GM12878 (cell line): ENCODE data around the gene TMEM191C. TPM values are rescaled to one million over a fixed set of nuclear protein-coding genes. Genes with fewer than 3 reads are reported as not detected.

ENCODE experiments used
- ATAC-seq: fragments of 200-7000 bp; cut with Tn5 transposase; 3 replicates; pipeline ENCODE4 v1.9.1; 2020; ENCODE audit warnings: mild to moderate bottlenecking, moderate library complexity
- BruUV-seq: library from RNA; stranded (reverse); fragments of 400-500 nt; replicated peaks from 2 replicates; lab custom pipeline; 2021; lab: Mats Ljungman, UMichigan
- CTCF ChIA-PET: fragments of 300-600 bp; sonication (Branson Sonifier 250); formaldehyde crosslinking; extraction: SDS; loops from one replicate; lab custom pipeline; 2021; ENCODE audit warnings: inconsistent platforms; lab: Yijun Ruan, JAX
- POLR2A ChIA-PET: fragments of 350-600 bp; formaldehyde crosslinking; extraction: SDS; loops from one replicate; lab custom pipeline; 2021; ENCODE audit warnings: inconsistent platforms; lab: Charles Lee
- RAD21 ChIA-PET: fragments of 300-600 bp; sonication (Branson Sonifier 250); formaldehyde crosslinking; loops from one replicate; lab custom pipeline; 2023; ENCODE audit warnings: antibody characterized with exemption; ENCODE audit not compliant: unreplicated experiment; lab: Charles Lee
- SMC1A ChIA-PET: fragments of 300-600 bp; sonication (Branson Sonifier 250); formaldehyde crosslinking; loops from one replicate; lab custom pipeline; 2023; ENCODE audit not compliant: unreplicated experiment, uncharacterized antibody; lab: Charles Lee
- DNase-seq: peaks from one replicate; pipeline ENCODE4 v3.0.0-alpha.2; 2011; ENCODE audit warnings: low read depth, low spot score
- FAIRE-seq: peaks from 3 replicates; lab custom pipeline; 2011; peaks lifted over from hg19 to GRCh38; lab: Jason Lieb, UNC
- H2AFZ ChIP-seq: 2 replicates; pipeline ENCODE4 v1.6.0; 2011; ENCODE audit warnings: low read depth, low read length, control low read depth; ENCODE audit not compliant: control insufficient read depth
- H3K27ac ChIP-seq: 2 replicates; pipeline ENCODE4 v1.5.1; 2011; ENCODE audit warnings: control low read depth; ENCODE audit not compliant: control insufficient read depth, insufficient read depth
- H3K27me3 ChIP-seq, 2 experiments: replicated peaks in 1 of 2; 2 replicates each; pipeline versions ENCODE4 v1.6.0 to v1.6.1; 2011; ENCODE audit warnings: low read length in 1 of 2; ENCODE audit not compliant: control insufficient read depth in 2 of 2, insufficient read depth in 2 of 2
- H3K36me3 ChIP-seq, 2 experiments: 2 replicates each; pipeline ENCODE4 v1.5.1; 2011; ENCODE audit warnings: low read length in 1 of 2; ENCODE audit not compliant: control insufficient read depth in 2 of 2, insufficient read depth in 2 of 2
- H3K4me1 ChIP-seq: 2 replicates; pipeline ENCODE4 v1.6.1; 2011; ENCODE audit warnings: mild to moderate bottlenecking, low read length, moderate library complexity, mixed read lengths; ENCODE audit not compliant: control insufficient read depth, insufficient read depth
- H3K4me2 ChIP-seq: 2 replicates; pipeline ENCODE4 v1.6.0; 2011; ENCODE audit warnings: control low read depth; ENCODE audit not compliant: control insufficient read depth, insufficient read depth
- H3K4me3 ChIP-seq: fragments of 200-600 bp; sonication (generic); 2 replicates; pipeline ENCODE4 v1.5.1; 2016
- H3K79me2 ChIP-seq: 2 replicates; pipeline ENCODE4 v1.6.0; 2011; ENCODE audit warnings: low read length; ENCODE audit not compliant: control insufficient read depth, insufficient read depth
- H3K9ac ChIP-seq: 2 replicates; pipeline ENCODE4 v1.8.0; 2011; ENCODE audit warnings: low read length, control low read depth, mixed read lengths; ENCODE audit not compliant: control insufficient read depth, insufficient read depth
- H3K9me3 ChIP-seq: replicated peaks from 3 replicates; pipeline ENCODE4 v1.5.1; 2011; ENCODE audit warnings: mild to moderate bottlenecking, low read length; ENCODE audit not compliant: control insufficient read depth, insufficient read depth
- H4K20me1 ChIP-seq: 2 replicates; pipeline ENCODE4 v1.6.0; 2011; ENCODE audit not compliant: control insufficient read depth, insufficient read depth
- CHD4 ChIP-seq: fragments of 200-600 bp; sonication (generic); IDR thresholded peaks from 2 replicates; pipeline ENCODE4 v1.6.1; 2016; ENCODE audit warnings: mild to moderate bottlenecking
- ESRRA ChIP-seq: IDR thresholded peaks from 2 replicates; pipeline ENCODE4 v1.6.1; 2012; ENCODE audit warnings: mild to moderate bottlenecking, low read length, improper control_type of control experiment
- HDAC2 ChIP-seq: fragments of 200-600 bp; sonication (generic); IDR thresholded peaks from 2 replicates; pipeline ENCODE4 v1.6.1; 2017
- IKZF2 ChIP-seq, 2 experiments: fragments of 450-650 bp; IDR thresholded peaks; 2 replicates each; pipeline ENCODE4 v1.6.1; 2017; ENCODE audit warnings: mild to moderate bottlenecking in 2 of 2, moderate library complexity in 2 of 2
- MYC ChIP-seq: IDR thresholded peaks from 2 replicates; pipeline ENCODE4 v1.6.1; 2011; ENCODE audit warnings: mild to moderate bottlenecking, low read length, moderate library complexity, inconsistent platforms; ENCODE audit not compliant: insufficient read depth, insufficient replicate concordance, insufficient read length, severe bottlenecking
- NBN ChIP-seq: fragments of 450-650 bp; IDR thresholded peaks from 2 replicates; pipeline ENCODE4 v1.6.1; 2016
- POLR2A ChIP-seq: IDR thresholded peaks from 2 replicates; pipeline ENCODE4 v1.6.1; 2011; ENCODE audit warnings: low read depth, mild to moderate bottlenecking, low read length
- SMARCA5 ChIP-seq: fragments of 450-650 bp; IDR thresholded peaks from 2 replicates; pipeline ENCODE4 v1.6.1; 2017; ENCODE audit warnings: mild to moderate bottlenecking
- SMC3 ChIP-seq: IDR thresholded peaks from 2 replicates; pipeline ENCODE4 v1.6.1; 2011; ENCODE audit warnings: low read length, improper control_type of control experiment, borderline replicate concordance
- ZNF207 ChIP-seq: fragments of 450-650 bp; IDR thresholded peaks from 2 replicates; pipeline ENCODE4 v1.6.1; 2014; ENCODE audit warnings: antibody characterized with exemption, mild to moderate bottlenecking, borderline replicate concordance
- ZZZ3 ChIP-seq: IDR thresholded peaks from 2 replicates; pipeline ENCODE4 v1.6.1; 2011; ENCODE audit warnings: low read depth; ENCODE audit not compliant: control insufficient read depth, insufficient read length
- WGBS: methylation state at CpG from one replicate; pipeline ENCODE4 v1.1.6; 2016; ENCODE audit warnings: low lambda C conversion rate; ENCODE audit not compliant: insufficient replicate concordance, insufficient coverage; ENCODE audit errors: missing lambda C conversion rate; 5-methylcytosine and 5-hydroxymethylcytosine counted together
- in situ Hi-C: fragments of 300-500 bp; cut with MboI; formaldehyde crosslinking; loops from 9 replicates; pipeline ENCODE4 v1.14.3; 2018; ENCODE audit warnings: mixed read lengths
- intact Hi-C: fragments of 100-400 bp; cut with micrococcal nuclease; formaldehyde crosslinking; loops from one replicate; pipeline ENCODE4 v1.14.2; 2022; ENCODE audit not compliant: unreplicated experiment
- polyA plus RNA-seq, 11 experiments: library from polyadenylated mRNA; depleted of rRNA in 4 of 11; unstranded in 6 of 11; stranded (reverse) in 5 of 11; fragments of >200 nt; fragmentation: Nextera tagmentation in 4 of 11; fragmentation: Illumina TruSeq in 1 of 11; extraction: Ambion mirVana in 4 of 11; extraction: Trizol in 1 of 11; gene quantifications; 1 replicate in 1 of 11; 2 replicates in 10 of 11; pipeline versions ENCODE4 v1.2.1 to v1.2.3, GENCODE V29; 2011 to 2016; ENCODE audit warnings: inconsistent platforms in 2 of 11, missing spikeins in 2 of 11, low read depth in 1 of 11
- total RNA-seq, 4 experiments: library from RNA; depleted of rRNA in 3 of 4; stranded (reverse); fragments of >200 nt in 3 of 4; fragmentation: Illumina TruSeq in 1 of 4; extraction: Trizol in 1 of 4; gene quantifications; 2 replicates each; pipeline versions ENCODE4 v1.2.1 to v1.2.3, GENCODE V29; 2013 to 2021
- TF ChIP-seq, protein P1 (sequence below): fragments of 450-650 bp; IDR thresholded peaks from 2 replicates; pipeline ENCODE4 v1.6.1; 2018; ENCODE audit warnings: mild to moderate bottlenecking, low read depth, moderate library complexity; ENCODE audit not compliant: partially characterized antibody
- TF ChIP-seq, protein P2 (sequence below): IDR thresholded peaks from 2 replicates; pipeline ENCODE4 v1.6.1; 2012; ENCODE audit warnings: low read length, inconsistent platforms

TMEM191C gene
- total and polyA plus RNA-seq, 10 of the 15 experiments (the other 5 are each of a cell fraction or from before 2014, with no cell fraction given), result 0.03 to 1.9 (median 0.43) TPM

DNA sequence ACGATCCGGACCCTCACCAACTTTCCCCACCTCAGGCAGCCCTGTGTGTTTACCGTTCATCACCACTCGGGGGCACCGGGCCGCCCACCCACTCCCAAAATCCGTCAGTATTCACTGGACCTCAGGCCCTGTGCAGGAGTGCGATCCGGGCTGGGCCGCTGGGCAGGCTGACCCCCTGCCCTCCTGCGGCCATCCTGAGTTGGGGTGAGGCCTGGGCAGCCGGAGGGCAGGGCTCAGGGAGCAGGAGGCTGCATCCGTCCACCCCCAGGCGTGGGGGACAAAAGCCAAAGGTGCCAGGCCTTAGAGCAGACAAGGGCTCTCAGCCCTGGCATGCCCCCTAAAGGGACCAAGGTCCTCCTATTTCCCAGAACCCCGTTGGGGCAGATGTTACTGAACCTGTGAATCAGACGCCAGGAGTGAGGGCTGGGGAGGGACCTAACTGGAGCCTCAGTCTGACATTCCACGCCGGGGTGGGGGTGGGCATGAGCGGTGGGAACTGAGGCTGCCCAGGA is 16.8 kb upstream of the TMEM191C start:
- Histone ChIP-seq H3K9me3 (no peaks in the 10 kb centered on the region), H3K4me1 (no peaks in the 10 kb centered on the region), H3K27ac (no peak overlapping the region), H3K27me3 (no peaks in the 10 kb centered on the region), H3K9ac (no peak overlapping the region), H2AFZ (no peak overlapping the region), H4K20me1 (no peaks in the 10 kb centered on the region), H3K36me3 (peaks cover 0 to 11% of the 10 kb centered on the region in 2 experiments; a peak in 3 of 4 replicates), H3K4me3 (no peak overlapping the region), H3K79me2 (no peaks in the 10 kb centered on the region), H3K4me2 (no peak overlapping the region)
- in situ Hi-C loops (no loop called here), intact Hi-C loops (no loop called here)
- CTCF ChIA-PET, result no interaction called here
- WGBS, result 72% methylated on average over 19 of the region's 19 CpGs
- SMC1A ChIA-PET, result no interaction called here
- DNase-seq, result no peak
- FAIRE-seq, result no peak
- no peak for TF ChIP-seq IKZF2 (IDR thresholded peaks at IDR 0.05)
- peak; percentile 16; the same call in 1 of the 2 replicates for TF ChIP-seq POLR2A
- TF ChIP-seq ZZZ3, result no peak
- RAD21 ChIA-PET, result no interaction called here
- POLR2A ChIA-PET, result no interaction called here
- ATAC-seq, result no peak
- no TSS peak for BruUV-seq

DNA sequence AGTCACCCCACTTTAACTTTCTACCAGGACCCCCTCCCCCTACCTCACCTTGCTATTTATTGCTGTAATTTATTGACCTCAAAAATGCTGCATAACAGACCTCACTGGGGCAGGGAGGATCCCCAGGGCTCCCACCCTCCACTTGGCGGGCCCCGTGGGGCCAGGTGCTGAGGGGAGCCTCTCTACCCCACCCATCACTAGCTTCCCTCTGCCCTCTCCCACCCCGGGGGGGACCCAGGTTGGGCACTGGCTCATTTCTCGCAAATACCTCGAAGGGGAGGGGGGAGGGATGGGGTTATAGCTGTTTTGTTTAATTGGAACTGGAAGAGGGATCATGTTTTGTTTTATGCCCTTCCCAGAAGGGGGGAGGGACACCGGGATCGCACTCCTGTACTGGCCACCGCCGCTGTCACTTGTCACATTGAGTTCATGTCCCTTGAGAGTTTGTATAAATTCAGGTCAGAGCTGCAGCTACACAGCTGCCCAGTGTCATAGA is 16.3 kb upstream of the TMEM191C start:
- FAIRE-seq (no peak), DNase-seq (no peak), ATAC-seq (no peak)
- ChIA-PET CTCF (no interaction called here), SMC1A (no interaction called here), POLR2A (no interaction called here), RAD21 (no interaction called here)
- Histone ChIP-seq H3K4me1 (no peaks in the 10 kb centered on the region), H3K9ac (no peak overlapping the region), H3K4me3 (no peak overlapping the region), H3K27ac (no peak overlapping the region), H3K27me3 (no peaks in the 10 kb centered on the region), H2AFZ (no peak overlapping the region), H3K4me2 (no peak overlapping the region), H3K79me2 (no peaks in the 10 kb centered on the region), H3K36me3 (peaks cover 0 to 11% of the 10 kb centered on the region in 2 experiments; a peak in 3 of 4 replicates), H4K20me1 (no peaks in the 10 kb centered on the region), H3K9me3 (no peaks in the 10 kb centered on the region)
- in situ Hi-C loops (no loop called here), intact Hi-C loops (no loop called here)
- 81% methylated on average over 8 of the region's 9 CpGs for WGBS
- BruUV-seq, result no TSS peak
- no peak for TF ChIP-seq MYC
- TF ChIP-seq, protein P1, sequence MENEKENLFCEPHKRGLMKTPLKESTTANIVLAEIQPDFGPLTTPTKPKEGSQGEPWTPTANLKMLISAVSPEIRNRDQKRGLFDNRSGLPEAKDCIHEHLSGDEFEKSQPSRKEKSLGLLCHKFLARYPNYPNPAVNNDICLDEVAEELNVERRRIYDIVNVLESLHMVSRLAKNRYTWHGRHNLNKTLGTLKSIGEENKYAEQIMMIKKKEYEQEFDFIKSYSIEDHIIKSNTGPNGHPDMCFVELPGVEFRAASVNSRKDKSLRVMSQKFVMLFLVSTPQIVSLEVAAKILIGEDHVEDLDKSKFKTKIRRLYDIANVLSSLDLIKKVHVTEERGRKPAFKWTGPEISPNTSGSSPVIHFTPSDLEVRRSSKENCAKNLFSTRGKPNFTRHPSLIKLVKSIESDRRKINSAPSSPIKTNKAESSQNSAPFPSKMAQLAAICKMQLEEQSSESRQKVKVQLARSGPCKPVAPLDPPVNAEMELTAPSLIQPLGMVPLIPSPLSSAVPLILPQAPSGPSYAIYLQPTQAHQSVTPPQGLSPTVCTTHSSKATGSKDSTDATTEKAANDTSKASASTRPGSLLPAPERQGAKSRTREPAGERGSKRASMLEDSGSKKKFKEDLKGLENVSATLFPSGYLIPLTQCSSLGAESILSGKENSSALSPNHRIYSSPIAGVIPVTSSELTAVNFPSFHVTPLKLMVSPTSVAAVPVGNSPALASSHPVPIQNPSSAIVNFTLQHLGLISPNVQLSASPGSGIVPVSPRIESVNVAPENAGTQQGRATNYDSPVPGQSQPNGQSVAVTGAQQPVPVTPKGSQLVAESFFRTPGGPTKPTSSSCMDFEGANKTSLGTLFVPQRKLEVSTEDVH, result no peak
- no peak for TF ChIP-seq NBN
- no peak for TF ChIP-seq SMARCA5
- TF ChIP-seq ZNF207, result no peak
- TF ChIP-seq, protein P2, sequence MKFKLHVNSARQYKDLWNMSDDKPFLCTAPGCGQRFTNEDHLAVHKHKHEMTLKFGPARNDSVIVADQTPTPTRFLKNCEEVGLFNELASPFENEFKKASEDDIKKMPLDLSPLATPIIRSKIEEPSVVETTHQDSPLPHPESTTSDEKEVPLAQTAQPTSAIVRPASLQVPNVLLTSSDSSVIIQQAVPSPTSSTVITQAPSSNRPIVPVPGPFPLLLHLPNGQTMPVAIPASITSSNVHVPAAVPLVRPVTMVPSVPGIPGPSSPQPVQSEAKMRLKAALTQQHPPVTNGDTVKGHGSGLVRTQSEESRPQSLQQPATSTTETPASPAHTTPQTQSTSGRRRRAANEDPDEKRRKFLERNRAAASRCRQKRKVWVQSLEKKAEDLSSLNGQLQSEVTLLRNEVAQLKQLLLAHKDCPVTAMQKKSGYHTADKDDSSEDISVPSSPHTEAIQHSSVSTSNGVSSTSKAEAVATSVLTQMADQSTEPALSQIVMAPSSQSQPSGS, result no peak
- TF ChIP-seq CHD4, result no peak
- no peak for TF ChIP-seq HDAC2
- TF ChIP-seq ESRRA, result no peak
- TF ChIP-seq SMC3, result no peak
